Gastroesophageal sphincter (tissue), 4 donors: ENCODE measurements around the gene TAF1. TPM values are rescaled to one million over a fixed set of nuclear protein-coding genes. Genes with fewer than 3 reads are reported as not detected.

ENCODE experiments used
- ATAC-seq: fragments of 150-250 bp; one replicate; pipeline ENCODE4 v1.9.1; 2016; ENCODE audit warnings: mild to moderate bottlenecking, moderate library complexity
- H3K27ac ChIP-seq, 4 donors: fragments of 200-600 bp; sonication (generic) in 3 of 4; 1 replicate in 3 of 4; 2 replicates in 1 of 4; pipeline ENCODE4 v1.5.1; 2016 to 2019
- H3K27me3 ChIP-seq: fragments of 200-600 bp; sonication (generic); one replicate; pipeline ENCODE4 v1.5.1; 2019
- H3K36me3 ChIP-seq, 2 donors: fragments of 200-600 bp; sonication (generic); one replicate each; pipeline ENCODE4 v1.5.1; 2019; ENCODE audit warnings: control low read depth in 1 of 2
- H3K4me1 ChIP-seq, 3 donors: fragments of 200-600 bp; sonication (generic); 1 replicate in 2 of 3; 2 replicates in 1 of 3; pipeline ENCODE4 v1.5.1; 2016 to 2019; ENCODE audit warnings: control low read depth in 2 of 3
- H3K4me3 ChIP-seq, 2 donors: fragments of 200-600 bp; sonication (generic); one replicate each; pipeline ENCODE4 v1.5.1; 2019; ENCODE audit warnings: mild to moderate bottlenecking in 1 of 2, moderate library complexity in 1 of 2
- H3K9me3 ChIP-seq, 3 donors: fragments of 200-600 bp; sonication (generic); one replicate each; pipeline ENCODE4 v1.5.1; 2017 to 2019; ENCODE audit warnings: control low read depth in 2 of 3
- EP300 ChIP-seq: sonication (generic); formaldehyde crosslinking; IDR thresholded peaks from one replicate; pipeline ENCODE4 v1.6.1; 2017; ENCODE audit warnings: antibody characterized with exemption, mild to moderate bottlenecking
- POLR2A ChIP-seq, 2 donors: fragments of 450-650 bp; IDR thresholded peaks; one replicate each; pipeline ENCODE4 v1.6.1; 2017; ENCODE audit warnings: antibody characterized with exemption in 2 of 2, mild to moderate bottlenecking in 2 of 2, moderate library complexity in 1 of 2
- POLR2AphosphoS5 ChIP-seq: sonication (generic); formaldehyde crosslinking; IDR thresholded peaks from one replicate; pipeline ENCODE4 v1.6.1; 2017; ENCODE audit warnings: antibody characterized with exemption
- WGBS, 2 donors: methylation state at CpG; one replicate each; pipeline ENCODE4 v1.1.5; 2018; ENCODE audit warnings: low coverage in 1 of 2; 5-methylcytosine and 5-hydroxymethylcytosine counted together
- total RNA-seq, 4 donors: library from RNA; depleted of rRNA; stranded (reverse); fragments of >200 nt; gene quantifications; one replicate each; pipeline ENCODE4 v1.1.0, GENCODE V29; 2016
- TF ChIP-seq, protein P1 (sequence below), 4 experiments: fragments of 200-600 bp in 2 of 4; fragments of 450-650 bp in 2 of 4; sonication (generic) in 1 of 4; IDR thresholded peaks; one replicate each; pipeline ENCODE4 v1.5.1; 2017 to 2019; ENCODE audit warnings: antibody characterized with exemption in 4 of 4, mild to moderate bottlenecking in 2 of 4, moderate library complexity in 2 of 4

Gene TAF1
- total RNA-seq, 4 donors from 2014 or later = 32.1 to 64.1 (median 56.2) TPM

DNA sequence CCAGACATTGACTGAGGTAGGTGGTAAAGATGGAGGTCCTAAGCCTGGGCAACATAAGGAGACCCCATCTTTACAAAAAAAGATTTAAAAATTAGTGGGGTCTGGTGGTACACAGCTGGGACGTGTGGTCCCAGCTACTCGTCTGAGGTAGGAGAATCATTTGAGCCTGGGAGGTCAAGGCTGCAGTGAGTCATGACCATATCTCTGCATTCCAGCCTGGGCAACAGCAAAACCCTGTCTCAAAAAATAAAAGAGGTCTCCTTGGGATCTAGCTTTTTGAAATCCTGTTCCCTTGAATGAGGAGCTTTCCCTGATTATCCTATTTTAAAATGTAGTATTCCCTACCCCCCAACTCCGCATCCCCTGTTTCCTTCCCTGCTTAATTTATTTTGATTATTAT, 88.1 kb downstream of the TAF1 start:
- 88 to 96% methylated on average over 1 to 3 of the region's 3 CpGs for WGBS, 2 donors

DNA sequence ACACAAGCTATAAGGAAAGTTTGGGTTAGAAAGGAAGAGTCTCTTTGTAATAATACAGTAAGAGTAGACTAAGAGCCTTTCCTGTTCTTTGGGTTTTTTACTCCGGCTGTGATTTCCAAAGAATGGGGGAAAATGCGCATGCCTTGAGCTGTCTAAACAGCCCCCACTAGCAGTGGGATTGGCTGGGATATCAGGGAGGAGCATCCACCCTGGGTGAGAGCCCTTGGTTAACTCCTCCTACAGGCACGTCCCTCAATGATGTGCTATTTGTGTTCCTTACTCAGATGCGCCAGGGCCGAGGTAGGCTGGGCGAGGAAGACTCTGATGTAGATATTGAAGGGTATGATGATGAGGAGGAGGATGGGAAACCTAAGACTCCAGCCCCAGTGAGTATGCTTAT, 92.7 kb downstream of the TAF1 start:
- WGBS, 2 donors = 92% methylated on average over 2 of the region's 6 CpGs; no CpG with 5 or more reads in 1 of the 2 donors
- H3K9me3 ChIP-seq = no peaks in the 10 kb centered on the region
- H3K4me1 ChIP-seq = no peaks in the 10 kb centered on the region
- no peaks in the 10 kb centered on the region for H3K27me3 ChIP-seq
- H3K27ac ChIP-seq = no peak overlapping the region
- TF ChIP-seq POLR2A (IDR thresholded peaks at IDR 0.05) = no peak
- ATAC-seq = no peak
- peaks cover 4 to 99% of the 10 kb centered on the region in 2 donors for H3K36me3 ChIP-seq
- H3K4me3 ChIP-seq = no peak overlapping the region

More for the DNA sequence above, 88.1 kb downstream of the TAF1 start:
- TF ChIP-seq, protein P1, sequence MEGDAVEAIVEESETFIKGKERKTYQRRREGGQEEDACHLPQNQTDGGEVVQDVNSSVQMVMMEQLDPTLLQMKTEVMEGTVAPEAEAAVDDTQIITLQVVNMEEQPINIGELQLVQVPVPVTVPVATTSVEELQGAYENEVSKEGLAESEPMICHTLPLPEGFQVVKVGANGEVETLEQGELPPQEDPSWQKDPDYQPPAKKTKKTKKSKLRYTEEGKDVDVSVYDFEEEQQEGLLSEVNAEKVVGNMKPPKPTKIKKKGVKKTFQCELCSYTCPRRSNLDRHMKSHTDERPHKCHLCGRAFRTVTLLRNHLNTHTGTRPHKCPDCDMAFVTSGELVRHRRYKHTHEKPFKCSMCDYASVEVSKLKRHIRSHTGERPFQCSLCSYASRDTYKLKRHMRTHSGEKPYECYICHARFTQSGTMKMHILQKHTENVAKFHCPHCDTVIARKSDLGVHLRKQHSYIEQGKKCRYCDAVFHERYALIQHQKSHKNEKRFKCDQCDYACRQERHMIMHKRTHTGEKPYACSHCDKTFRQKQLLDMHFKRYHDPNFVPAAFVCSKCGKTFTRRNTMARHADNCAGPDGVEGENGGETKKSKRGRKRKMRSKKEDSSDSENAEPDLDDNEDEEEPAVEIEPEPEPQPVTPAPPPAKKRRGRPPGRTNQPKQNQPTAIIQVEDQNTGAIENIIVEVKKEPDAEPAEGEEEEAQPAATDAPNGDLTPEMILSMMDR (IDR thresholded peaks at IDR 0.05) = no peak
- TF ChIP-seq POLR2A (IDR thresholded peaks at IDR 0.05) (no peak), POLR2AphosphoS5 (no peak), EP300 (no peak)
- no peak overlapping the region for H3K27ac ChIP-seq
- H3K9me3 ChIP-seq = no peaks in the 10 kb centered on the region
- H3K4me1 ChIP-seq = no peaks in the 10 kb centered on the region
- H3K36me3 ChIP-seq = peaks cover 0 to 82% of the 10 kb centered on the region in 2 donors
- no peak for ATAC-seq
- H3K4me3 ChIP-seq = no peak overlapping the region
- H3K27me3 ChIP-seq = no peaks in the 10 kb centered on the region

DNA sequence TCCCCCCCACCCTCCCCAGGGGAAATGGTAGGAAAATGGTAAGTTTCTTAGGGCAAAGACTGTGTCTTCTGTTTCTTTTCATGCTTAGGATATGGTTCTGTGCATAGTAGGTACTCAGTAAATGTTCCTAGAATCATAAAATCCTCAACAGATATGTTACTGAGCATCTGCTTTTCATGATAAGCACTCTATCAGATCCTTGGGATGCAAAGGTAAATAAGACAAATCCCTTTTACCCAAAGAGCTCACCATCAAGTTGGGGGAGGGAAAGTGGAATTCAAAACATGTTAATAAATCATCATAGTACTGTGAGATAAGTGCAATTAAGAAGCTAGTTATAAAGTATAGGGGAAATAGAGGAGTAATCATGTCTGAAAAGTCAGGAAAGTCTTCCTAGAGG, 98.8 kb downstream of the TAF1 start:
- peaks cover 3 to 82% of the 10 kb centered on the region in 2 donors for H3K36me3 ChIP-seq
- TF ChIP-seq EP300 (no peak), POLR2A (IDR thresholded peaks at IDR 0.05) (no peak), POLR2AphosphoS5 (no peak)
- TF ChIP-seq, protein P1 (IDR thresholded peaks at IDR 0.05) = no peak
- no peak overlapping the region for H3K4me3 ChIP-seq
- no peak overlapping the region for H3K27ac ChIP-seq
- ATAC-seq = no peak
- no peaks in the 10 kb centered on the region for H3K9me3 ChIP-seq
- no peaks in the 10 kb centered on the region for H3K27me3 ChIP-seq
- no peaks in the 10 kb centered on the region for H3K4me1 ChIP-seq

DNA sequence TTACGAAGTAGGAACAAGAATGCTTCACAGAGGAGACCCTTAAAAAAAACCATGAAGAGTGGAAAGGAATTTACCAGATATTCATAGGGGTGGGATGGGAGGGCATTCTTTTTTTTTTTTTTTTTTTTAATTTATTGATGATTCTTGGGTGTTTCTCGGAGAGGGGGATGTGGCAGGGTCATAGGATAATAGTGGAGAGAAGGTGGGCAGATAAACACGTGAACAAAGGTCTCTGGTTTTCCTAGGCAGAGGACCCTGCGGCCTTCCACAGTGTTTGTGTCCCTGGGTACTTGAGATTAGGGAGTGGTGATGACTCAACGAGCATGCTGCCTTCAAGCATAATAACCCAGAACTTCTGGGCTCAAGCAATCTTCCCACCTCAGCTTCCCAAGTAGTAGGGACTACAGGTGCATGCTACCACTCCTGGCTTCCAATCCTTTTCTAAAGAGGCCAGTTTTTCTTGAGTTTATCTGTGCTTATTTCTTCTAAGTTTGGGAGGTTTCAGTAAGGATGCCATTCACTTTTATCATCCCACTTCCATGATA, 100.9 kb downstream of the TAF1 start:
- Histone ChIP-seq H3K27me3 (no peaks in the 10 kb centered on the region), H3K36me3 (peaks cover 0 to 62% of the 10 kb centered on the region in 2 donors), H3K4me3 (no peak overlapping the region), H3K9me3 (no peaks in the 10 kb centered on the region), H3K4me1 (no peaks in the 10 kb centered on the region), H3K27ac (no peak overlapping the region)
- TF ChIP-seq EP300 (no peak), POLR2AphosphoS5 (no peak), POLR2A (IDR thresholded peaks at IDR 0.05) (no peak)
- TF ChIP-seq, protein P1 (IDR thresholded peaks at IDR 0.05) = no peak
- 56 to 81% methylated on average over 3 to 4 of the region's 5 CpGs for WGBS, 2 donors
- ATAC-seq = no peak

DNA sequence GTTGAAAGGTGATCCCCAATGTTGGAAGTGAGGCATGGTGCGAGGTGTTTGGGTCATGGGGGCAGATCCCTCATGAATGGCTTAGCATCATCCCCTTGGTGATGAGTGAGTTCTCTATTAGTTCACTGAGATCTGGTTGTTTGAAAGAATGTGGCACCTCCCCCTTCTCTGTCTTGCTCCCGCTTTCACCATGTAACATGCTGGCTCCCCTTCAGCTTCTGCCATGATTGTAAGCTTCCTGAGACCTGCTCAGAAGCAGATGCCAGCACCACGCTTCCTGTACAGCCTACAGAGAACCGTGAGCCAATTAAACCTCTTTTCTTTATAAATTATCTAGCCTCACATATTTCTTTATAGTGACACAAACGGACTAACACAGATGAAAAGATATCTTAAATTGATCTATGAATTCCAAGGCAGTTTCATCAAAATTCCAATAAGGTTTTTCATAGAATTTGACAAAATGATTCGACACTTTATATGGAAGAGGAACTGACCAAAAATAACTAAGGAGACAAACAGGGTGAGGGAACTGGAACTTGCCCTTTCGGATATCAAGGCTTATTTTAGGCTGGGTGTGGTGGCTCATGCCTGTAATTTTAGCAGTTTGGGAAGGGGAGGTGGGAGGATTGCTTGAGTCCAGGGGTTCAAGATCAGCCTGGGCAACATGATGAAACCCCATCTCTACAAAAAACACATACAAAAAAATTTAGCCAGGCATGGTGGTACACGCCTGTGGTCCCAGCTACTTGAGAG, 109.8 kb downstream of the TAF1 start:
- no peak overlapping the region for H3K4me3 ChIP-seq
- 71 to 77% methylated on average over 3 to 7 of the region's 8 CpGs for WGBS, 2 donors

More for the DNA sequence above, 109.8 kb downstream of the TAF1 start:
- no peaks in the 10 kb centered on the region for H3K36me3 ChIP-seq
- TF ChIP-seq EP300 (no peak), POLR2A (IDR thresholded peaks at IDR 0.05) (no peak), POLR2AphosphoS5 (no peak)
- TF ChIP-seq, protein P1 (IDR thresholded peaks at IDR 0.05) = no peak
- H3K9me3 ChIP-seq = no peaks in the 10 kb centered on the region
- ATAC-seq = no peak
- no peak overlapping the region for H3K27ac ChIP-seq
- H3K4me1 ChIP-seq = no peaks in the 10 kb centered on the region
- H3K27me3 ChIP-seq = no peaks in the 10 kb centered on the region
